Activated effector memory CD4-positive, alpha-beta T cell treated with anti-CD3 and anti-CD28 coated beads, Interleukin-2, amount 50 U/mL, for 16 hours (primary cell): ENCODE measurements around the gene LIPI.
A peak's percentile ranks its signal among the peaks of the same experiment; 100 is the strongest.
"Not testable (repeated sequence)": the region's sequence is repeated elsewhere in the genome, so short reads cannot be mapped to it uniquely, and the experiment has no call there.

Source experiments
- DNase-seq: peaks from one replicate; pipeline ENCODE4 v3.0.0-alpha.2; 2020

LIPI gene

GRCh38 chr21:14210738-14211137 is at the start of gene LIPI:
TSS of gene LIPI (minus strand) at chr21:14210955. CDS start at chr21:14210845, 110 bp downstream.
- no peak for DNase-seq

- no peak for DNase-seq
These were observed 49.5 kb upstream of the LIPI start for GRCh38 chr21:14260174-14260764.

DNA sequence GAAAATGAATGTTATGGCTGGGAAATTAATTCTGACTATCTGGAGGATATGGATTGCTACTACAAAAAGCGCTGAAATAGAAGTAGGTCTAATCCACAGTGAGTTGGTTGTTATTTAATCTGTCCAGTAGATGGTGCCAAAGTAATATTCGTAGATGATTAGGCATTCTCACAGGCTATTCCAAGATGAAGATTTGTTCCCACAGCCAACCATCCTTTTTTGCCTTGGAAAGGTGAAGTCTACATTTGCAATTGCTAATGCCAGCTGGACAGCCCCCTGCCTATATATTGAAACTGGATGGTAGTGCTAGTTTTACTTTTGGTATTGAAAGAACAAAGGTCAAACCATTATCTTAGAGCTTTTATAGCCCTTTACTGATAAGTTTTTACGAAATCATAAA is 49.0 kb upstream of the LIPI start:
- DNase-seq = no peak

DNA sequence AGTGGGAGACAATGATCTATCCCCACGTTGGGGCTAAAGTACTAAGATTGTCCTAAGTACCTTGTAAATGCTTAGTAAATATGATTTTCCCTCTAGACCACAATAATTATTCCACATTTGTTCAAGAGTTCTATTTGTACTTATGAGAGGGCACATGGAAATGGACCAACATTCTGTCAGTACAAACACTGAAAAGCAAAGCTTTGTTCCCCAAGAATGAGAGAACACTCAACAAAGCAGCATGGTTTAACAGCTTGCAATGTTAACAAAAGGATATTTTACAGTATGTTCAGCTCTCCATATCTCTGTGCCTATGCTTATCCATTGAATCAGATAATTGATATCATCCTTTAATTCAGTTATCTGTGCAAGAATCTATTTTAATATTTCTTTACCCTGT is 40.6 kb upstream of the LIPI start:
- no peak for DNase-seq

DNA sequence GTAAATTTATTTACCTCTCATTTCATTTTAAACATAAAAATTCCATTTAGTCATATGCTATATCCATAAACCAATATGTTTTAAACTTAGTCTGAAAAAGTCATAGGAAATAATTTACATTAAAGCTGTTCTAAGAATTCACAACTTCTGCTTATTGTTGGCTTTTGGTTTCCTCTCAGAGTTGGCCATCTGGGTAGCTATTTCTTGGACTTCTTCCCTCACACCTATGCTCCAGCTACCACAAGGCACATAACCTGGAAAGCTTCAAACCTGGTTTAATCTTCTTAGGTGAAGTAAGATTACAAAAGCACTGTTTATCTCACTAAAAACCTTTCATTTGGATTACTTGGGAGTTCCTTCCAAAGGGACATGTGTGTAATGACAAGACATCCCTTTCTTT is 35.0 kb upstream of the LIPI start:
- no peak for DNase-seq

DNA sequence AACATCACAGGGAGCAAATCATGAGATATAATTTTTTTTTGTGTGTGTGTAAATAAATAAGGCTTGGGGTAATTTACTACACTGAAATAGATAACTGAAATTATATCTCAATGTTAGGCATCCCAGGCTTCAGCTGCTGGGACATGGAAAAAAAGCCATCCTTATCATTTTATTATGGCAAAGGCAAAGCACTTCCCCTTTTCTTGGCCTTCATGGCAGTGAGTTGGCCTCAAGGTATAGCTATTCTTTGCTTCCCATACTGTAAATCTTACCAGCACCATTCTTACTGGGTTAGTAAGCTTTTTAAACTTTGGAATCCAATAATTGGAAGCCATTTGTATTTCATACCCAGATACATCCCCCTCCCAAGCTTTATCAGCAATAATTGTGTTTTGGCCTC is 34.2 kb upstream of the LIPI start:
- DNase-seq = no peak

GRCh38 chr21:14243874-14244273 is 33.1 kb upstream of the LIPI start:
- DNase-seq = no peak

GRCh38 chr21:14243461-14243860 is 32.7 kb upstream of the LIPI start:
- DNase-seq = no peak

- no peak for DNase-seq
These were observed 30.5 kb upstream of the LIPI start for GRCh38 chr21:14241297-14241696.

- DNase-seq = no peak
These were observed 28.5 kb upstream of the LIPI start for GRCh38 chr21:14239281-14239680.

GRCh38 chr21:14236180-14236579 is 25.4 kb upstream of the LIPI start:
- DNase-seq = no peak

- no peak for DNase-seq
These were observed 24.3 kb upstream of the LIPI start for GRCh38 chr21:14235101-14235500.

DNA sequence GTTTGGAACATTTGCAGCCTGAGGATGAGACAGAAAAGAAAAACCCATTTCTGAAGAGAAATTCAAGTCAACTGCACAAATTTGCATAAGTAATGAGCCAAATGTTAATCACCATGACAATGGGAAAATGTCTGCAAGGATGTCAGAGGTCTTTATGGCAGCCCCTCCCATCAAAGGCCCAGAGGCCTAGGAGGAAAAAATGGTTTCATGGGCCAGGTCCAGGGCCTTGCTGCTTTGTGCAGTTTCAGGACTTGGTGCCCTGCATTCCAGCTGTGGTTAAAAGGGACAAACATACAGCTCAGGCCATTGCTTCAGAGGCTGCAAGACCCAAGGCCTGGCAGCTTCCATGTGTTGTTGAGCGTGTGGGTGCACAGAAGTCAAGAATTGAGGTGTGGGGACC is 18.6 kb upstream of the LIPI start:
- no peak for DNase-seq

DNA sequence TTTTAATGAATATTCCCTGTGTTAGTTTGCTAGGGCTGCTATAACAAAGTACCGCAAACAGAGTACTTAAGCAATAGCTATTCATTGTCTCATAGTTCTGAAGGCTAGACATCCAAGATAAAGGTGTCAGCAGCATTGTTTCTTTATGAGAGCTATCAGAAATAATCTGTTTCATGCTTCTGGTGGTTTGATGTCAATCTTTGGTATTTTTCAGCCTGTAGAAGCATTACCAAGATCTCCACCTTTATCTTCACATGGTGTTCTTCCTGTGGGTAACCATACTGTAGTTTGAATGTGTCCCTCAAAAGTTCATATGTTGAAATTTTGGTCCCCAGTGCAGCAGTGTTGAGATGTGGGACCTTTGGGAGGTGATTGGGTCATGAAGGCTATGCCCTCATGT is 12.6 kb upstream of the LIPI start:
- DNase-seq = no peak

DNA sequence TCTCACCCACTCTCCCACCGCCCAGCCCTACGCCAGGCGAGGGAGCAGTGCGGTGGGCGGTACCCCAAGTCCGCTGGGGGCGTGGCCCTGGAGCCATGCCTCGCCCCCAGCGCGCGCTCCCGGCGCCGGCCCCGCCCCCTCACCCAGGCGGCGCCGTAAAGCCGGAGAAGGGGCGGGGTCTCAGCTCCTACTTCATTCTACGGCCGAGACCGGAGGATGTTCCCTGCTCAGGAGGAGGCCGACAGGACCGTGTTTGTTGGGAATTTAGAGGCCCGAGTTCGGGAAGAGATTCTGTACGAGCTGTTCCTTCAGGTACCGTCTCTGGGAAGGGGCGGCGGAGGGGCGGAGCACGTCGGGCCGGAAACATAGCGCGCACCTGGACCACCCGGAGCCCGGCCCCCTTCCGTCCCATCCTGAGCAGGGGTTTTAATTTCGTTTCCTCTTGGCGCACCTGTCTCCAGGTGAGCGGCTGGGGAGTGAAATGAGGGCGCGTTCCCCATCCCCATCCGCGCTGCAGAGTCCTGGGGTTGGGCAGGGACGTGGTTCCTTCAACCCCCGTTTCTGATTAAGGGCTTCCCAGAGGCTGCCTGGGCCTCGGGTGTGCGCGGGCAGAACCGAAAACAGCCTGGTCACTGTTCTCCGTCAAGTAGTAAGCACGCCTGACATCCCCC is 5.4 kb upstream of the LIPI start, which contains the start of gene RBM11:
RBM11 (plus strand) TSS at position 187 of the 671 bp plus-strand sequence; CDS start at position 217, 30 bp downstream.
- peak; percentile 89 for DNase-seq

- no peak for DNase-seq
These were observed 2.4 kb upstream of the LIPI start for GRCh38 chr21:14213164-14213563.

DNA sequence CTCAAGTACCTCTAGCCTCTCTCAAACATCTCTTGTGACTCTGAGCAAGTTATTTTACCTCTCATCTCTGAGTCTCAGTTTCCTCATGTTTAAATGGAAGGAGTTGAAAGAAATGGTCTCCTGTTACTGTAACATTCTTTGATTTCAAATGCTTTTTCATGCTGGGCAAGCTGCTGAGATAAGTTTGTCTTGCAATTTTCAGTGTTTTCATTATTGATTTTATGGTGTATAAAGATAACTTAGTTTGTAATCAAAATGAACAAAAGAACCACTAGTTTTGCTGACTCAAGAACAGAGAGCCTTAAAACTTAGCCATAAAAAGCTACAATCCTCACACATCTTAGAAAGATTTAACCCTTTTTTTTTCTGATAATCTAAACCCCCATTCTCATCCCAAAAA is 4.5 kb downstream of the LIPI start:
- no peak for DNase-seq

- DNase-seq = not testable (repeated sequence)
These were observed 44.1 kb downstream of the LIPI start for GRCh38 chr21:14166463-14167223.

GRCh38 chr21:14143999-14144398 is 66.8 kb downstream of the LIPI start:
- no peak for DNase-seq

- DNase-seq = no peak
These were observed 86.5 kb downstream of the LIPI start for GRCh38 chr21:14124266-14124665.

DNA sequence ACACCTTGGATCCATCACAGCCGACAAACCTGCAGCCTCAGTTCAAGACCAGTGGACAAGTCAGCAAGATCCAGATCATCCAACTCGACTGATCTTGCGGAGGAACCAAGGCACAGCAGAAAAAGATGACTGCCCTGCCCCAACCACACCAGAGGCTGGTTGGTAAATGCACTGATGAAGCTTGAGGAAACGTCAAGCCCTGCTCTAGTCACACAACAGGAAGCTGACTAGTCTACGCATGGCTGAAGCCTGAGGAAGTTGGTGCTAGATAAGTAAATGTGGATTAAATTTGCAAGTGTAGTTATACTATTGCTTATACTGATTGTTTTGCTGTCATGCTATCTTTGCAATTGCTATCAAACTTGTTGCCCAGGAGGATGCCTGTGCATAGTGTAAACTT is 89.0 kb downstream of the LIPI start:
- no peak for DNase-seq

- DNase-seq = no peak
These were observed 90.5 kb downstream of the LIPI start for GRCh38 chr21:14120091-14120734.

DNA sequence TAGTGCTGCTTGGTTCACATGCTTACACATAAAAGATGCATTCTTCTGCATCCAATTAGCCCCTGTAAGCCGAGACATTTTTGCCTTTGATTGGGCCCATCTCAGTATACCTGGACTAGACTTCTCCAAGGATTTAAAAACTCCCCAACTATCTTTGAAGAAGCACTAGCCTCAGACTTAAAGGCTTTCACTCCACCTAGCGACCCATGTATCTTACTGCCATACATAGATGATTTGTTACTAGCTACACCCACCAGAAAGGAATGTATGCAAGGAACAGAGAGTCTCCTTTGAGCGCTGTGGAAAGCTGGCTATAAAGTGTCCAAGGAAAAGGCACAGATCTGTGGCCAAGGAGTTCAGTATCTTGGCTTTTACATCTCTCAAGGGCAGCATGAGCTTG is 91.7 kb downstream of the LIPI start:
- no peak for DNase-seq

DNA sequence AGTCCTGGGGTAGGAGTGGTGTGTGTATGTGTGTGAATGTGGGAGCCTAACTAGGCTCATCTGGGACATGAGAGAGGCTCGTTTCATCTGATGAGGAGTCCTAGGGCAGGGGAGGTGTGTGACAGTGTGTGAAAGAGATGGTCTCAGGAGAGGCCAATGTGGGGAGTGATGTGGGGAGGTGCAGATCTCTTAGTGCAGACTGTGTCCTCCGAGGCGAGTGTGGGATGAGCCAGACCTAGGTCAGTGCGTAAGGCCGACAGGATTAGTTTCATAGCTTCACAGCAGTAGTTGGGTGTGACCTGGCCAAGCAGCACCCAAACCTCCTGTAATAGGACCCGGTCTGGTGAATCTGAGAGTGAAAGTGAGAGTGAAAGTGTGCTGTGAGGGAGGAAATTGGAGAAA is 94.7 kb downstream of the LIPI start:
- no peak for DNase-seq
